ENCODE data around the gene CWC27. TPM values are rescaled to one million over a fixed set of nuclear protein-coding genes. Genes with fewer than 3 reads are reported as not detected.

Gene CWC27
- total and polyA plus RNA-seq, 10 donors = 11.1 to 22.1 (median 15.9) TPM

DNA sequence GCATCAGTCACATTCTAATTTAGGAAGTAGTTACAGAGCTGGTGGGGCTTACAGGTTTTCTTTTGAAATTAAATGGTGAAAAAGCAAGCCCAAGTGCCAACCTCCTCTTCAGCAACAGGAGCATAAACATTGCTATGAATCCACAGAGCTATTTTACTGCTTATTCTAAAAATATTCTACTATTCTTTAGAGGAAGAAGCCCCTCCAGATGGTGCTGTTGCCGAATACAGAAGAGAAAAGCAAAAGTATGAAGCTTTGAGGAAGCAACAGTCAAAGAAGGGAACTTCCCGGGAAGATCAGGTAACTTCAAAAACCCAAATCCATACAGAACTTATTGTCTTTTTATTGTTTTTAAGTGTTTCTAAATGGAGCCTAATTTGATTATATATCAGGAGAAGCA, 202.8 kb downstream of the CWC27 start:
- H3K36me3 ChIP-seq = peaks cover 0 to 37% (median 3%) of the 10 kb centered on the region in 6 donors
- no peak overlapping the region for H3K27ac ChIP-seq
- no peak for DNase-seq
- TF ChIP-seq, protein P1, sequence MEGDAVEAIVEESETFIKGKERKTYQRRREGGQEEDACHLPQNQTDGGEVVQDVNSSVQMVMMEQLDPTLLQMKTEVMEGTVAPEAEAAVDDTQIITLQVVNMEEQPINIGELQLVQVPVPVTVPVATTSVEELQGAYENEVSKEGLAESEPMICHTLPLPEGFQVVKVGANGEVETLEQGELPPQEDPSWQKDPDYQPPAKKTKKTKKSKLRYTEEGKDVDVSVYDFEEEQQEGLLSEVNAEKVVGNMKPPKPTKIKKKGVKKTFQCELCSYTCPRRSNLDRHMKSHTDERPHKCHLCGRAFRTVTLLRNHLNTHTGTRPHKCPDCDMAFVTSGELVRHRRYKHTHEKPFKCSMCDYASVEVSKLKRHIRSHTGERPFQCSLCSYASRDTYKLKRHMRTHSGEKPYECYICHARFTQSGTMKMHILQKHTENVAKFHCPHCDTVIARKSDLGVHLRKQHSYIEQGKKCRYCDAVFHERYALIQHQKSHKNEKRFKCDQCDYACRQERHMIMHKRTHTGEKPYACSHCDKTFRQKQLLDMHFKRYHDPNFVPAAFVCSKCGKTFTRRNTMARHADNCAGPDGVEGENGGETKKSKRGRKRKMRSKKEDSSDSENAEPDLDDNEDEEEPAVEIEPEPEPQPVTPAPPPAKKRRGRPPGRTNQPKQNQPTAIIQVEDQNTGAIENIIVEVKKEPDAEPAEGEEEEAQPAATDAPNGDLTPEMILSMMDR (IDR thresholded peaks at IDR 0.05 in 8 of 11, conservative IDR thresholded peaks at IDR 0.05 in 3 of 11) = no peak
- TF ChIP-seq POLR2AphosphoS5 (IDR thresholded peaks at IDR 0.05) = no peak
- no peak for TF ChIP-seq POLR2A (IDR thresholded peaks at IDR 0.05)
- 47 to 67% (median 53%) methylated on average over 2 of the region's 2 CpGs for WGBS, 5 donors
- no peak overlapping the region for H3K4me3 ChIP-seq
- no peaks in the 10 kb centered on the region for H3K9me3 ChIP-seq
- no peaks in the 10 kb centered on the region for H3K27me3 ChIP-seq (replicated peaks in 1 of 7)
- H3K4me1 ChIP-seq = no peaks in the 10 kb centered on the region
- intact Hi-C loops (cut with DNase I; ENCODE audit: low total_unique reads) = no loop called here

DNA sequence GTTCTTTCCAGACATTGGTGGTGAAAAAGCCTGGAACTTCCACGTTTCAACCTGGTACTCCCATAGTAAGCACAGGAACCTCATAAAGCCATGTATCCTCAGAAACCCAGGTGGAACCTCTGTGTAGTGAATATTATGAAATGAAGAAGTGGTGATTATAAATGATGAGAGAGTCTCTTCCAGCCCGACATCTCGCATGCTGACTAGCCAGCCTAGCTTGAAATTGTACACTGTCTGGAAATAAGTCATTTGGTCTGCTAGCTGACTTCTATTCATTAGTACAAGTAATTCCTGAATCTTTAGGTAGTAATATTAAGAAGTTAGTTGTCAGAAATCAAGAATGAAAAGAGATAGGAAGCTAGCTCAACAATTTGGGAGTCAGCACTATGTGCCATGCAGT, 203.3 kb downstream of the CWC27 start:
- Histone ChIP-seq H3K4me1 (no peaks in the 10 kb centered on the region), H3K27me3 (replicated peaks in 1 of 7) (no peaks in the 10 kb centered on the region), H3K27ac (no peak overlapping the region), H3K9me3 (no peaks in the 10 kb centered on the region), H3K36me3 (peaks cover 0 to 37% (median 3%) of the 10 kb centered on the region in 6 donors), H3K4me3 (no peak overlapping the region)
- 84 to 92% (median 90%) methylated on average over 3 of the region's 3 CpGs for WGBS, 5 donors
- TF ChIP-seq POLR2A (IDR thresholded peaks at IDR 0.05) (no peak), POLR2AphosphoS5 (IDR thresholded peaks at IDR 0.05) (no peak)
- TF ChIP-seq, protein P1 (IDR thresholded peaks at IDR 0.05 in 8 of 11, conservative IDR thresholded peaks at IDR 0.05 in 3 of 11) = no peak
- DNase-seq = no peak
- intact Hi-C loops (cut with DNase I; ENCODE audit: low total_unique reads) = no loop called here

DNA sequence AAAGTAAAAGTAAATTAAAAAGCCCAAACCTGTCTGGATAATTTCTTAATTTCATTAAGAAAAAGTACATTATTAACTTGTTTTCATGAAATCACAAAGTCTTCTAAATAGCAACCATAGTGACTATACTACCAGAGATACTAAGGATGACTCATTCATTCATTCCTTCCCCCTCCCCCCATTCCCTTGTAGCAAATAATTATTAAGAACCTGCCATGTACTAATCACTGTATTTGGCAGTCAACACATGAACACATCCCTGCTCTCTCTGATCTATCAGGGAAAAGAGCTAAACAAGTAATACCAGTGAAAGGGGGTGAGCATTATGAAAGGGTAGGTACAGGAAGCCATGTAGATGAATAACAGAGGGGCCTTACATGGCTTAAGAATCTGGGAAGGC, 203.9 kb downstream of the CWC27 start:
- Histone ChIP-seq H3K27ac (no peak overlapping the region), H3K4me3 (no peak overlapping the region), H3K9me3 (no peaks in the 10 kb centered on the region), H3K27me3 (replicated peaks in 1 of 7) (no peaks in the 10 kb centered on the region), H3K36me3 (peaks cover 0 to 42% (median 5%) of the 10 kb centered on the region in 6 donors), H3K4me1 (no peaks in the 10 kb centered on the region)
- intact Hi-C loops (cut with DNase I; ENCODE audit: low total_unique reads) = no loop called here
- TF ChIP-seq POLR2A (IDR thresholded peaks at IDR 0.05) = no peak
- TF ChIP-seq, protein P1 (IDR thresholded peaks at IDR 0.05 in 8 of 11, conservative IDR thresholded peaks at IDR 0.05 in 3 of 11) = no peak
- no peak for TF ChIP-seq POLR2AphosphoS5 (IDR thresholded peaks at IDR 0.05)
- DNase-seq = no peak

DNA sequence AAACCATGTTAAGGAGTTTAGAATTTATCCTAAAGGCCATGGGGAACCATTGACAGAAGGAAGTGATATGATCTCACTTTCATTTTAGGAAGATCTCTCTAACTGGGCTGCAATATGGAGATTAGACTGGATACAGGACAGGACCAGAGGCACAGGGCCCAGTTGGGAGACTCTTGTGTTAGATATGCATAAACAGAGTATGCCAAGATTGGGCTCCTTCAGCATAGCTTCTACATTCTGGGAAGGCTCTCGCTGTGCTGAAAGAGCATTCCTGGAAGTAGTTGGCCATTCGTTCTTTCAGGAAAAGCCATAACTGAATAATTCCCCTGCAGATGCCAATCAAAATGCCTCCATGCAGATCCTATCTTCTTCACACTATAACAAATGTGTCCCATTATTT, 204.5 kb downstream of the CWC27 start:
- WGBS, 5 donors = 83 to 100% (median 87%) methylated on average over 2 of the region's 2 CpGs
- no peak overlapping the region for H3K27ac ChIP-seq

More for the DNA sequence above, 204.5 kb downstream of the CWC27 start:
- Histone ChIP-seq H3K4me3 (no peak overlapping the region), H3K36me3 (peaks cover 0 to 49% (median 5%) of the 10 kb centered on the region in 6 donors), H3K9me3 (no peaks in the 10 kb centered on the region), H3K27me3 (replicated peaks in 1 of 7) (no peaks in the 10 kb centered on the region), H3K4me1 (no peaks in the 10 kb centered on the region)
- TF ChIP-seq POLR2AphosphoS5 (IDR thresholded peaks at IDR 0.05) (no peak), POLR2A (IDR thresholded peaks at IDR 0.05) (no peak)
- TF ChIP-seq, protein P1 (IDR thresholded peaks at IDR 0.05 in 8 of 11, conservative IDR thresholded peaks at IDR 0.05 in 3 of 11) = no peak
- intact Hi-C loops (cut with DNase I; ENCODE audit: low total_unique reads) = no loop called here
- no peak for DNase-seq

All from spleen (tissue), 11 donors.